ENCODE results near the gene WIPI1.

WIPI1 gene

DNA sequence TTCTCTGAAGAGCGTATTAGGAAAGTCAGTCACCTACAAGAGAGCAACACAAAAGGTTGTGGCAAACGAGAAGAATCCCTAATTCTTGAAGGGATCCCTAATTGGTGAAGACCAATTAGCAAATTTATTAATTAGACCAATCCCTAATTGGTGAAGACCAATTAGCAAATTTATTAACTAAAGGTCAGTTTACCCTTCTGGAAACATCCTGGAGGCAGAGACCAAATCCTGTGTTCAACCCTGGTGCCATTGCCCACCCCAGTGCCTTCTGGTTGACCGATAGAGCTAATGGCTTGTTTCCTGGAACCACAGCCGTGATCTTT, 74.2 kb downstream of the WIPI1 start:
- Histone ChIP-seq H4K8ac (ENCODE audit: low read depth, low read length) (no peak overlapping the region), H3K36me3 (ENCODE audit: control insufficient read depth, insufficient read depth, low read length) (no peaks in the 10 kb centered on the region), H3K4me2 (ENCODE audit: low read length) (no peak overlapping the region), H2BK15ac (replicated peaks; ENCODE audit: low read depth) (no peak overlapping the region), H3K27me3 (ENCODE audit: insufficient read depth, low read length, poor library complexity) (no peaks in the 10 kb centered on the region), H3K4me3 (ENCODE audit: low read length) (no peak overlapping the region), H3K18ac (ENCODE audit: low read length) (no peak overlapping the region), H4K5ac (ENCODE audit: low read length) (no peak overlapping the region), H2BK5ac (ENCODE audit: low read length) (no peak overlapping the region), H3K4me1 (ENCODE audit: control insufficient read depth, low read depth, low read length) (peaks cover 4% of the 10 kb centered on the region), H2BK120ac (ENCODE audit: low read depth, low read length) (no peak overlapping the region), H2AK5ac (ENCODE audit: low read length) (no peak overlapping the region), H3K56ac (ENCODE audit: low read length) (no peak overlapping the region), H3K27ac (ENCODE audit: low read depth, low read length) (no peak overlapping the region), H3K4ac (ENCODE audit: low read depth, low read length) (no peak overlapping the region), H3K79me1 (ENCODE audit: low read length) (no peaks in the 10 kb centered on the region), H3K9ac (ENCODE audit: low read length) (no peak overlapping the region), H3K23ac (ENCODE audit: low read length) (no peak overlapping the region), H3K79me2 (ENCODE audit: control insufficient read depth, insufficient read depth, low read length) (no peaks in the 10 kb centered on the region)
- no CpG with 5 or more reads among the region's 4 CpGs for WGBS (ENCODE audit: extremely low coverage, insufficient coverage, low lambda C conversion rate)
- DNase-seq, result no peak

DNA sequence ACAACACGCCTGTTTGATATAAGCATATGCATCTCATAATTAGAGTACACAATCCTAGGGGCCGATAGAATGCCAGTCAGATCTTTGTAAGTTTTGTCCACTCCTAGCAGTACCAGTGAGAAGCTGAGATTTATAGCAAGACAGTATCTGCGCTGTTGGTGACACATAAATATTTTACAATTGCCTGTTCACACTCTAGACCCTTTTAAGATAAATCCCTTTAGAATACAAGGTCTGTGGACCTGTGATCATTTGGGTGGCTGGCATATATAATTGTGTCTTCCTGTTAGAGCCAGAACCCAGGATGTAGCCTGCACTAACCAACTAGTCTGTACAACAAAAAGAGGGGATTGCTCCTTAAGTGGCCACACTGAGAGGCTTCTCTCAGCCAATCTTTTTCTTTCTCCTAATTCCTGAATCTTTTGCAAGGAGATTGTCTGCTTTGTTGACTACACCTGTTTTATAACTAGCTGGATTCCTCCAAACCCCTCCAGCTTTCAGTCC, 74.7 kb downstream of the WIPI1 start:
- peaks cover 9% of the 10 kb centered on the region for H3K4me1 ChIP-seq (ENCODE audit: control insufficient read depth, low read depth, low read length)
- DNase-seq, result no peak
- no peak overlapping the region for H3K4ac ChIP-seq (ENCODE audit: low read depth, low read length)
- no peak overlapping the region for H3K9ac ChIP-seq (ENCODE audit: low read length)
- H3K4me3 ChIP-seq (ENCODE audit: low read length), result no peak overlapping the region
- no peak overlapping the region for H2AK5ac ChIP-seq (ENCODE audit: low read length)
- no peaks in the 10 kb centered on the region for H3K79me1 ChIP-seq (ENCODE audit: low read length)
- H4K5ac ChIP-seq (ENCODE audit: low read length), result no peak overlapping the region
- no peak overlapping the region for H3K23ac ChIP-seq (ENCODE audit: low read length)
- H3K79me2 ChIP-seq (ENCODE audit: control insufficient read depth, insufficient read depth, low read length), result no peaks in the 10 kb centered on the region
- H3K27ac ChIP-seq (ENCODE audit: low read depth, low read length), result no peak overlapping the region
- H3K4me2 ChIP-seq (ENCODE audit: low read length), result no peak overlapping the region
- no peak overlapping the region for H4K8ac ChIP-seq (ENCODE audit: low read depth, low read length)
- no peak overlapping the region for H2BK5ac ChIP-seq (ENCODE audit: low read length)
- H3K27me3 ChIP-seq (ENCODE audit: insufficient read depth, low read length, poor library complexity), result no peaks in the 10 kb centered on the region
- no peak overlapping the region for H3K56ac ChIP-seq (ENCODE audit: low read length)
- H3K36me3 ChIP-seq (ENCODE audit: control insufficient read depth, insufficient read depth, low read length), result no peaks in the 10 kb centered on the region
- no peak overlapping the region for H2BK15ac ChIP-seq (replicated peaks; ENCODE audit: low read depth)
- no peak overlapping the region for H3K18ac ChIP-seq (ENCODE audit: low read length)
- no CpG with 5 or more reads among the region's 3 CpGs for WGBS (ENCODE audit: extremely low coverage, insufficient coverage, low lambda C conversion rate)
- no peak overlapping the region for H2BK120ac ChIP-seq (ENCODE audit: low read depth, low read length)

GRCh38 chr17:68381076-68381900, 76.0 kb downstream of the WIPI1 start:
- Histone ChIP-seq H3K27ac (ENCODE audit: low read depth, low read length) (no peak overlapping the region), H4K5ac (ENCODE audit: low read length) (no peak overlapping the region), H2BK120ac (ENCODE audit: low read depth, low read length) (no peak overlapping the region), H3K27me3 (ENCODE audit: insufficient read depth, low read length, poor library complexity) (no peaks in the 10 kb centered on the region), H3K9ac (ENCODE audit: low read length) (no peak overlapping the region), H3K56ac (ENCODE audit: low read length) (no peak overlapping the region), H2AK5ac (ENCODE audit: low read length) (no peak overlapping the region), H2BK5ac (ENCODE audit: low read length) (no peak overlapping the region), H3K4ac (ENCODE audit: low read depth, low read length) (no peak overlapping the region), H3K4me1 (ENCODE audit: control insufficient read depth, low read depth, low read length) (peaks cover 11% of the 10 kb centered on the region), H2BK15ac (replicated peaks; ENCODE audit: low read depth) (no peak overlapping the region), H4K8ac (ENCODE audit: low read depth, low read length) (no peak overlapping the region), H3K36me3 (ENCODE audit: control insufficient read depth, insufficient read depth, low read length) (no peaks in the 10 kb centered on the region), H3K4me3 (ENCODE audit: low read length) (no peak overlapping the region), H3K23ac (ENCODE audit: low read length) (no peak overlapping the region), H3K18ac (ENCODE audit: low read length) (no peak overlapping the region), H3K79me1 (ENCODE audit: low read length) (no peaks in the 10 kb centered on the region), H3K4me2 (ENCODE audit: low read length) (no peak overlapping the region), H3K79me2 (ENCODE audit: control insufficient read depth, insufficient read depth, low read length) (no peaks in the 10 kb centered on the region)
- DNase-seq, result no peak
- no CpG with 5 or more reads among the region's 15 CpGs for WGBS (ENCODE audit: extremely low coverage, insufficient coverage, low lambda C conversion rate)

DNA sequence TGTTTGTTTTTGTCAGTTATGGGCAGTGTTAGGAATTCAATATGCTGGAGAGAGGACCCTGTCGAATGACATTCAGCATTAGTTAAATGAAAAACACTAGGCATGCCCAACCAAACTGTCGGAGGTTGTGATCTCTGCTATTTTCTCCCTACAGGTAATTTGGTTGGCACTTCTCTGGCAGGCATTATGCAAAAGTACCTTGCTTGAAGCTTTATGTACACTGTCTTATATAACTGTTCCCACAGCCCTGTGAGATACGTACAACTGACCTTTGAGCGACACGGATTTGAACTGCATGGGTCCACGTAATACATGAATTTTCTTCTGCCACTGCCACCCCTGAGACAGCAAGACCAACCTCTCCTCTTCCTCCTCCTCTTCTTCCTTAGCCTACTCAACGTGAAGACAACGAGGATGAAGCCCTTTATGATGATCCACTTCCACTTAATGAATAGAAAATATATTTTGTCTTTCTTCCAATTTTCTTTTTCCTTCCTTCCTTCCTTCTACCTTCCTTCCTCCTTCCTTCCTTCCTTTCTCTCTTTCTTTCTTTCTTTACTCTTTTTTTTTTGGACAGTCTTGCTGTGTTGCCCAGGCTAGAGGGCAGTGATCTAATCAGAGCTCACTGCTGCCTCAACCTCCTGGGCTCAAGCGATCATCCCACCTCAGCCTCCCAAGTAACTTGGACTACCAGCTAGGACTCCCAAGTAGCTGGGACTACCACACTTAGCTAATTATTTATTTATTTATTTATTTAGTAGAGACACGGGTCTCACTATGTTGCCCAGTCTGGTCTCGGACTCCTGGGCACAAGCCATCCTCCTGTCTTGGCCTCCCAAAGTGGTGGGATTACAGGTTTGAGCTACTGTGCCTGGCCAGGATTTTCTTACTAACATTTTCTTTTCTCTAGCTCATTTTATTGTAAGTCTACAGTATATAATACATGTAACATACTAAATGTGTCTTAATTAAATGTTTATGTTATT, 77.3 kb downstream of the WIPI1 start:
- H3K23ac ChIP-seq (ENCODE audit: low read length), result no peak overlapping the region
- H3K9ac ChIP-seq (ENCODE audit: low read length), result no peak overlapping the region
- no peak overlapping the region for H4K8ac ChIP-seq (ENCODE audit: low read depth, low read length)
- no peak overlapping the region for H3K4ac ChIP-seq (ENCODE audit: low read depth, low read length)
- H2BK120ac ChIP-seq (ENCODE audit: low read depth, low read length), result no peak overlapping the region
- no peaks in the 10 kb centered on the region for H3K79me2 ChIP-seq (ENCODE audit: control insufficient read depth, insufficient read depth, low read length)
- H3K79me1 ChIP-seq (ENCODE audit: low read length), result no peaks in the 10 kb centered on the region
- no peak overlapping the region for H3K4me3 ChIP-seq (ENCODE audit: low read length)
- peaks cover 11% of the 10 kb centered on the region for H3K4me1 ChIP-seq (ENCODE audit: control insufficient read depth, low read depth, low read length)
- H3K4me2 ChIP-seq (ENCODE audit: low read length), result no peak overlapping the region
- H2BK15ac ChIP-seq (replicated peaks; ENCODE audit: low read depth), result no peak overlapping the region
- no CpG with 5 or more reads among the region's 11 CpGs for WGBS (ENCODE audit: extremely low coverage, insufficient coverage, low lambda C conversion rate)
- H4K5ac ChIP-seq (ENCODE audit: low read length), result no peak overlapping the region
- H3K27ac ChIP-seq (ENCODE audit: low read depth, low read length), result no peak overlapping the region
- H2AK5ac ChIP-seq (ENCODE audit: low read length), result no peak overlapping the region
- H3K27me3 ChIP-seq (ENCODE audit: insufficient read depth, low read length, poor library complexity), result no peaks in the 10 kb centered on the region
- no peaks in the 10 kb centered on the region for H3K36me3 ChIP-seq (ENCODE audit: control insufficient read depth, insufficient read depth, low read length)
- DNase-seq, result no peak
- H2BK5ac ChIP-seq (ENCODE audit: low read length), result no peak overlapping the region
- H3K18ac ChIP-seq (ENCODE audit: low read length), result no peak overlapping the region
- no peak overlapping the region for H3K56ac ChIP-seq (ENCODE audit: low read length)

DNA sequence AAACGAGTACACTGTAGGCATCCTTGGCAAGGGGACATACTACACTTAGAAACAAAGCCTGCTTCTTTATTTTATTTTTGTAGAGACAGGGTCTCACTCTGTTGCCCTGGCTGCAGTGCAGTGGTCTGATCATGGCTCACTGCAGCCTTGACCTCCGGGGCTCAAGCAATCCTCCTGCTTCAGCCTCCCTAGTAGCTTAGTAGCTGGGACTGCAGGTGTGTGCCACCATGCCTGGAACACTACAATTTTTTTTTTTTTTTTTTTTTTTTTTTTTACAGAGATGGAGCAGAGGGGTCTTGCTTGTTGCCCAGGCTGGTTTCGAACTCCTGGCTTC, 78.2 kb downstream of the WIPI1 start:
- peak overlapping the region; percentile 66 for H3K4ac ChIP-seq (ENCODE audit: low read depth, low read length)
- H2BK5ac ChIP-seq (ENCODE audit: low read length), result no peak overlapping the region
- H3K4me1 ChIP-seq (ENCODE audit: control insufficient read depth, low read depth, low read length), result peaks cover 11% of the 10 kb centered on the region
- WGBS (ENCODE audit: extremely low coverage, insufficient coverage, low lambda C conversion rate), result no CpG with 5 or more reads among the region's 3 CpGs
- H3K4me3 ChIP-seq (ENCODE audit: low read length), result no peak overlapping the region
- no peak for DNase-seq
- H4K8ac ChIP-seq (ENCODE audit: low read depth, low read length), result no peak overlapping the region
- H2AK5ac ChIP-seq (ENCODE audit: low read length), result no peak overlapping the region
- no peaks in the 10 kb centered on the region for H3K79me1 ChIP-seq (ENCODE audit: low read length)
- H3K4me2 ChIP-seq (ENCODE audit: low read length), result no peak overlapping the region
- H3K36me3 ChIP-seq (ENCODE audit: control insufficient read depth, insufficient read depth, low read length), result no peaks in the 10 kb centered on the region
- H3K9ac ChIP-seq (ENCODE audit: low read length), result no peak overlapping the region
- H3K27me3 ChIP-seq (ENCODE audit: insufficient read depth, low read length, poor library complexity), result no peaks in the 10 kb centered on the region
- no peak overlapping the region for H3K23ac ChIP-seq (ENCODE audit: low read length)
- peak overlapping the region; percentile 76 for H3K18ac ChIP-seq (ENCODE audit: low read length)
- H3K79me2 ChIP-seq (ENCODE audit: control insufficient read depth, insufficient read depth, low read length), result no peaks in the 10 kb centered on the region
- H2BK15ac ChIP-seq (replicated peaks; ENCODE audit: low read depth), result no peak overlapping the region
- H3K56ac ChIP-seq (ENCODE audit: low read length), result peak overlapping the region; percentile 1
- H2BK120ac ChIP-seq (ENCODE audit: low read depth, low read length), result no peak overlapping the region
- peak overlapping the region; percentile 2 for H3K27ac ChIP-seq (ENCODE audit: low read depth, low read length)
- H4K5ac ChIP-seq (ENCODE audit: low read length), result no peak overlapping the region
